ENCODE results near the gene GAK. TPM values are rescaled to one million over a fixed set of nuclear protein-coding genes. Genes with fewer than 3 reads are reported as not detected.

The GAK gene
- total RNA-seq, 1 donor from 2014 or later, result 27.6 TPM

DNA sequence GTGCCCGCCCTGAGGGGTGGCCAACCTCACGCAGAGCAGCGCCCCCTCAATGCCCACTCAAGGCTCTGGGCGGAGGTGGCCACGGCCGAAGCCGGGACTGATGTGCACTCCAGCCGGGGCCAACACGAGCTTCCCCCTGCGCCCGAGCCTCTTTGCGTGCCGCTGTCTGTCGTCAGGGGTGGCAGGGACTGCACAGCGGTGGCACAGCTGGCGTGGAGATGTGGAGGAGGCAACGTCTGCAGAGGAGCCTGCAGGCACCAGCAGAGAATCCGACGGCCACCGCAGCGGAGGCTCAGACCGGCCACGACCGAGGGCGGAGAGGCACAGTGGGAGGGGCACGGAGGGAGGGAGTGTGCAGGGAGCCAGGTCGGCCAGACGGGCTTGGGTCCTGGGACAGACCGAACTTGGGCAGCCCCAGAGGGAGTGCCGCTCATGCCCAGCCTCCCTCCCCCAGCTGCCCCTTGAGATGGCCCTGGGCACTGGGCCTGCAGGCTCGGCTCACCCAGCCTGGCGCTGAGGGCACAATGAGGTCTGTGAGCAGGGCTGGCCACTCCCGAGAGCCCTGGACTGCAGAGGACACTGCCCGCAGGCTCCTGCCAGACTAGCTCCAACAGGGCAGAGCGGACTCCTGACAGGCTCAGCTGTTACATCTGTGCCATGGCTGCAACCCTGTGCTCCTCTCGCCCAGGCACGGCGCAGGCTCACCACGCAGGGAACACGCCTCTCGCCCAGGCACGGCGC is 59.7 kb downstream of the GAK start:
- H3K27ac ChIP-seq, result no peak overlapping the region
- H2AFZ ChIP-seq (replicated peaks), result no peak overlapping the region
- H3K4me1 ChIP-seq, result no peaks in the 10 kb centered on the region
- H3K27me3 Mint-ChIP-seq (ENCODE audit: insufficient read depth, low read depth), result peaks cover 13% of the 10 kb centered on the region
- no peaks in the 10 kb centered on the region for H3K9me3 Mint-ChIP-seq
- H3K27me3 ChIP-seq, result no peaks in the 10 kb centered on the region
- no peak overlapping the region for H3K4me2 ChIP-seq
- H3K9ac ChIP-seq, result no peak overlapping the region
- H3K4me3 ChIP-seq, result no peak overlapping the region
- peaks cover 6% of the 10 kb centered on the region for H3K4me1 Mint-ChIP-seq
- H3K79me2 ChIP-seq (ENCODE audit: low read depth), result no peaks in the 10 kb centered on the region
- no peaks in the 10 kb centered on the region for H3F3A ChIP-seq (ENCODE audit: low read depth)
- no peak for DNase-seq (ENCODE audit: low spot score)
- peaks cover 24% of the 10 kb centered on the region for H3K36me3 Mint-ChIP-seq
- H3K4me3 Mint-ChIP-seq, result no peak overlapping the region
- no peaks in the 10 kb centered on the region for H3K36me3 ChIP-seq
- no peaks in the 10 kb centered on the region for H4K20me1 ChIP-seq (ENCODE audit: low read depth)
- H3K27ac Mint-ChIP-seq, result no peak overlapping the region
- TF ChIP-seq EZH2phosphoT487 (IDR thresholded peaks at IDR 0.05), result no peak
- TF ChIP-seq, protein P1, sequence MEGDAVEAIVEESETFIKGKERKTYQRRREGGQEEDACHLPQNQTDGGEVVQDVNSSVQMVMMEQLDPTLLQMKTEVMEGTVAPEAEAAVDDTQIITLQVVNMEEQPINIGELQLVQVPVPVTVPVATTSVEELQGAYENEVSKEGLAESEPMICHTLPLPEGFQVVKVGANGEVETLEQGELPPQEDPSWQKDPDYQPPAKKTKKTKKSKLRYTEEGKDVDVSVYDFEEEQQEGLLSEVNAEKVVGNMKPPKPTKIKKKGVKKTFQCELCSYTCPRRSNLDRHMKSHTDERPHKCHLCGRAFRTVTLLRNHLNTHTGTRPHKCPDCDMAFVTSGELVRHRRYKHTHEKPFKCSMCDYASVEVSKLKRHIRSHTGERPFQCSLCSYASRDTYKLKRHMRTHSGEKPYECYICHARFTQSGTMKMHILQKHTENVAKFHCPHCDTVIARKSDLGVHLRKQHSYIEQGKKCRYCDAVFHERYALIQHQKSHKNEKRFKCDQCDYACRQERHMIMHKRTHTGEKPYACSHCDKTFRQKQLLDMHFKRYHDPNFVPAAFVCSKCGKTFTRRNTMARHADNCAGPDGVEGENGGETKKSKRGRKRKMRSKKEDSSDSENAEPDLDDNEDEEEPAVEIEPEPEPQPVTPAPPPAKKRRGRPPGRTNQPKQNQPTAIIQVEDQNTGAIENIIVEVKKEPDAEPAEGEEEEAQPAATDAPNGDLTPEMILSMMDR (IDR thresholded peaks at IDR 0.05), result no peak
- TF ChIP-seq EZH2 (IDR thresholded peaks at IDR 0.05), result no peak
- no peaks in the 10 kb centered on the region for H3K9me3 ChIP-seq (ENCODE audit: low read depth)

DNA sequence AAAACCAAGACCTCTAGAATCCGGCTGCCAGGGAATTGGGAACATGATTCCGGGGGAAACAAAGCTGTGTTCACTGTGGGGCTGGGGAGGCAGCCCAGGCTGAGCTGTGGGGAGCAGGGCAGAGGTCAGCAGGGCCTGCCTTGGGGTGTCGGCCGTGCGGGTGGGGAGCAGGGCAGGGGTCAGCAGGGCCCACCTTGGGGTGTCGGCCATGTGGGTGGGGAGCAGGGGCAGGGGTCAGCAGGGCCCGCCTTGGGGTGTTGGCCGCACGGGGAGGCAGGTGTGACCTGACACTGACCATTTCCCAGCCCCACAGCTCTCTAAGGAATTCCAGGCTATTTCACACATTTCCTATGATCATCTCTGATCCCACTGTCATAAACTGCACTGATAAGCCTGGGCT is 60.6 kb downstream of the GAK start:
- peaks cover 6% of the 10 kb centered on the region for H3K4me1 Mint-ChIP-seq
- no peak for DNase-seq (ENCODE audit: low spot score)
- Histone ChIP-seq H3K36me3 (no peaks in the 10 kb centered on the region), H3K4me1 (no peaks in the 10 kb centered on the region), H3K4me2 (no peak overlapping the region), H3K79me2 (ENCODE audit: low read depth) (no peaks in the 10 kb centered on the region), H4K20me1 (ENCODE audit: low read depth) (no peaks in the 10 kb centered on the region), H2AFZ (replicated peaks) (no peak overlapping the region), H3K4me3 (no peak overlapping the region), H3K27ac (no peak overlapping the region), H3F3A (ENCODE audit: low read depth) (no peaks in the 10 kb centered on the region), H3K9ac (no peak overlapping the region), H3K9me3 (ENCODE audit: low read depth) (no peaks in the 10 kb centered on the region), H3K27me3 (no peaks in the 10 kb centered on the region)
- no peaks in the 10 kb centered on the region for H3K9me3 Mint-ChIP-seq
- peaks cover 10% of the 10 kb centered on the region for H3K27me3 Mint-ChIP-seq (ENCODE audit: insufficient read depth, low read depth)
- TF ChIP-seq, protein P1 (IDR thresholded peaks at IDR 0.05), result no peak
- no peak for TF ChIP-seq EZH2phosphoT487 (IDR thresholded peaks at IDR 0.05)
- TF ChIP-seq EZH2 (IDR thresholded peaks at IDR 0.05), result no peak
- H3K27ac Mint-ChIP-seq, result no peak overlapping the region
- H3K4me3 Mint-ChIP-seq, result no peak overlapping the region
- peaks cover 20% of the 10 kb centered on the region for H3K36me3 Mint-ChIP-seq

DNA sequence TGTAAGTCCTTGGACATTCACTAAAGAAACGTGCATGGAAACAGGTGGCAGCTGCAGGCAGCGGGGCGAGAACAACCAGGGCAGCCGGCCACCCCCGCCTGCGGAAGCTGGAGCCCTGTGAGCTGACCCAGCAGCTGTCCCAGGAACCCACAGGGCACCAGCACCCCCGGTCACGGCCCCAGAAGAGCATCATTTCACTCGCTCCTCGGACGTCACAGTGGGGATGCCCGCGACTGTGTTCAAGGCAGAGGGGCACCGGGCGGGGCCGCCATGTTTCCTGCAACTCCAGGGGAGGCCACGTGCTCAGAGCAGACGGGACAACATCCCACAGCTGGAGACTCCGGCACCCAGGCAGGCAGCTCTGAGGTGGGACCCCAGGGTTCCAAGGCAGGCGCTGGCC is 61.2 kb downstream of the GAK start:
- Histone ChIP-seq H3K9ac (no peak overlapping the region), H3K27me3 (no peaks in the 10 kb centered on the region), H3K27ac (no peak overlapping the region), H4K20me1 (ENCODE audit: low read depth) (no peaks in the 10 kb centered on the region), H3K4me3 (no peak overlapping the region), H2AFZ (replicated peaks) (no peak overlapping the region), H3K36me3 (no peaks in the 10 kb centered on the region), H3K4me1 (no peaks in the 10 kb centered on the region), H3K9me3 (ENCODE audit: low read depth) (no peaks in the 10 kb centered on the region), H3F3A (ENCODE audit: low read depth) (no peaks in the 10 kb centered on the region), H3K79me2 (ENCODE audit: low read depth) (no peaks in the 10 kb centered on the region), H3K4me2 (no peak overlapping the region)
- H3K4me1 Mint-ChIP-seq, result peaks cover 6% of the 10 kb centered on the region
- TF ChIP-seq EZH2phosphoT487 (IDR thresholded peaks at IDR 0.05) (no peak), EZH2 (IDR thresholded peaks at IDR 0.05) (no peak)
- TF ChIP-seq, protein P1 (IDR thresholded peaks at IDR 0.05), result no peak
- no peak overlapping the region for H3K4me3 Mint-ChIP-seq
- no peaks in the 10 kb centered on the region for H3K9me3 Mint-ChIP-seq
- H3K36me3 Mint-ChIP-seq, result peaks cover 20% of the 10 kb centered on the region
- DNase-seq (ENCODE audit: low spot score), result no peak
- H3K27ac Mint-ChIP-seq, result no peak overlapping the region
- H3K27me3 Mint-ChIP-seq (ENCODE audit: insufficient read depth, low read depth), result peaks cover 10% of the 10 kb centered on the region
